GM19193 (cell line): Measurements from ENCODE around the gene VPS51.

ENCODE experiments used
- POLR2A ChIP-seq: IDR thresholded peaks from 4 replicates; pipeline ENCODE4 v1.6.1; 2011; ENCODE audit not compliant: insufficient read depth, insufficient read length; ENCODE audit errors: extremely low read depth

The VPS51 gene

DNA sequence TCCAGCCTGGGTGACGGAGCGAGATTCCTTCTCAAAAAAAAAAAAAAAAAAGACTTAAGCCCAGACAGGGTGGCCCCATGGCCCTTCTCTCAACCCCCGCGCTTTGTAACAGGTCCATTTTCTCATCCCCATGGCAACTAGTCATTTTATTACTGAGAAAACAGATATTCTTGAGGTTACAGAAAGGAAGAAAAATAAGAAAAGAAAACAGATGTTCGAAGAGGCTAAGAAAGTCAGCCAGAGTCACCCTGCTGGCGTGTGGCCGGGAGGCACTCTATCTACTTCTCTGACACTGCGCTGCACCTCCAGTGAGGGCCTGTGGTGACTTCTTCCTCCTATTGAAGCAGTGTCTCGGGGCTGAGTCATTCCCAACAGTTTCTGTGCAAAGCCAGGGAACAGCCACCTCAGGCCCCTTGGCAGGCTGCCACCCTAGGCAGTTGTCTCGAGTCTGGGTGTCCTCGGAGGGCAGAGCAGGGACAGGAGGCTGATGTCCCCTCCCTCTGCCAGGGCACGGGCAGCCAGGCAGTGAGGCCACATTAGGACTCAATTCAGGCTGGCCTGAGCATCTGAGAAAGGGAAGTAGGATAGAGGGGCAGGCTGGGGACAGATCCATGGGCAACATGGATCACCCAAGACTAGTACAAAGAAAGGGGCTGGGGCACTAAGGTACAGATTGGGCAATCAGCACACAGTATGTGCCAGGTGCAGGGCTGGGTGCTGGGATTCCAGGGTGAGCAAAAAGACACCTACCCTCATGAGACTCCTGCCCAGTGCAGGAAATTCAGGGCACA is 54.7 kb downstream of the VPS51 start:
- no peak for TF ChIP-seq POLR2A

DNA sequence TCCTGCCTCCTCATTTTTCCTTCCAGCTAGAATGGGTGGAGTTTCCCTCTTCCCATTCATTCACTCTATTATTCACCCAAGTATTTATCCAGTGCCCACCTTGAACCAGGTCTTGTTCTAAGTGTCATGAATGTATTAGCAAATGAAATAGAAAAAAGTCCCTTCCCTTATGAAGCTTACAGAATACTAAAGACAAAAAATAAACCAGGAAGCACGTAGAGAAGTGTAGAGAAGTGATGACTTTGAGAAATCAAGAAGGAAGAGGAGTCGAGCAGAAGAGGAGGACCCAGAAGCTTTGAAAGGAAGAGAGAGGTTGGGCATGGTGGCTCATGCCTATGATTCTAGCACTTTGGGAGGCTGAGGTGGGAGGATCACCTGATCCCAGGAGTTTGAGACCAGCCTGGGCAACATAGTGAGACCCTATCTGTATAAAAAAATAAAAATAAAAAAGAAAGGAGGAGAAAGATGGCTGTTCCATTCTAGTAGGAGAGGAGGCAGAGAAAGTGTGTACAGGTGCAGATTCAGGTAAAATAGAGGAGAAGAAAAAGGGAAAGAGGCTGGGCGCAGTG is 55.4 kb downstream of the VPS51 start:
- TF ChIP-seq POLR2A: no peak

- TF ChIP-seq POLR2A: no peak
These were observed 56.1 kb downstream of the VPS51 start for GRCh38 chr11:65152122-65152521.

DNA sequence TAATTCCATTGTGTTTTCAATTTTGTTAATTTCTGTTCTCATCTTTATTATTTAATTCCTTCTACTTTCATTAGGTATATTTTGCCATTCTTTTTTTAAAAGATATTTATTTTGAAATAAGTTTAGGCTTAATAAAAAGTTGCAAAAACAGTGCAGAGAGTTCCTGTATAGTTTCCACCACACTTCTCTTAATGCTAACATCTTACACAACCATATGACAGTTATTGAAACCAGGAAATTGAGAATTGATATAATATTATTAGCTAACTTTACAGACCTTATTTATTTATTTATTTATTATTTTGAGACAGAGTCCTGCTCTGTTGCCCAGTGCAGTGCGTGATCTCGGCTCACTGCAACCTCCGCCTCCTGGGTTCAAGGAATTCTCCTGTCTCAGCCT is 60.2 kb downstream of the VPS51 start:
- no peak for TF ChIP-seq POLR2A

DNA sequence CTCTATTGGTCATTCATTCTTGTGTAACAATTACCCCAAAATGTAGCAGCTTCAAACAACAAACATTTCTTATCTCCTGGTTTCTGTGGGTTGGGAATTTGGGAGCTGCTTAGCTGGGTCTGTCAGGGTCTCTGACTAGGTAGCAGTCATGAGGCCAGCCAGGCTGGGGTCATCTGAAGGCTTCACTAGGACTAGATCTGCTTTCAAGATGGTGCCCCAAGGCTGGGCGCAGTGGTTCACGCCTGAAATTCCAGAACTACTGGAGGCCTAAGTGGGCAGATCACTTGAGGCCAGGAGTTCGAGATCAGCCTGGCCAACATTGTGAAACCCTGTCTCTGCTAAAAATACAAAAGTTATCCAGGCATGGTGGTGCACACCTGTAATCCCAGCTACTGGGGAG is 60.9 kb downstream of the VPS51 start:
- no peak for TF ChIP-seq POLR2A

GRCh38 chr11:65157336-65157735 is 61.3 kb downstream of the VPS51 start:
- TF ChIP-seq POLR2A: no peak

DNA sequence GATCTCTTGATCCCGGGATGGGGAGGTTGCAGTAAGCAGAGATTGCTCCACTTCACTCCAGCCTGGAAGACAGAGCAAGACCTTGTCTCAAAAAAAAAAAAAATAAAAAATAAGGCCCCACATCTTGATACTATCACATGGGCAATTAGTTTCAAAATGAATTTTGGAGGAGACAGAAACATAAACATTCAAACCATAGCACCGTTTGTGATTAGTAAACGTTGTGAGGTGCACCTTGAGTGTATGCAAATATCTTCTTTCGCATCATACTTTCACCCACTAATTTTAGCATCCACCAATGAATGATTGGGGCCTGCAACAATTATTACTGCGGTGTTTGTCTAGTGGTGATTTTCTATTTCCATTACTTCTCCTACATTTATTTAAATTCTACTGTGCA is 63.0 kb downstream of the VPS51 start:
- TF ChIP-seq POLR2A: no peak

DNA sequence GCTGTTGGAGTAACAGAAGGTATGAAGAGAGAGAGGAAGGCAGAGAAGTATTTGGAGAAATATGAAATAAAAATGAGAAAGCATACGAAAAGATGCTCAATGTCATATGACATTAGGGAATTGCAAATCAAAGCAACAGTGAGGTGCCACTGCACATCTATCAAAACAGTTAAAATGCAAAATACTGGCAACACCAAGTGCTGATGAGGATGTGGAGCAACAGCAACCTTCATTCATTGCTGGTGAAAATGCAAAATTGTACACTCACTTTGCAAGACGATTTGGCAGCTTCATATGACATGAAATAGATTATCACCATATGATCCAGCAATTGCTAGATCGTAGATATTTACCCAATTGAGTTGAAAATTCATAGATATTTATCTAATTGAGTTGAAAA is 64.6 kb downstream of the VPS51 start:
- TF ChIP-seq POLR2A: no peak
